DMS114 treated with DMSO at 0.1 percent for 48 hours (cell line): Measurements from ENCODE around the gene TGFBR3L.
A peak's percentile ranks its signal among the peaks of the same experiment; 100 is the strongest.

Experiments
- DNase-seq: peaks from one replicate; lab custom pipeline; 2025; ENCODE audit not compliant: unreplicated experiment; lab: John Stamatoyannopoulos, UW

The TGFBR3L gene

DNA sequence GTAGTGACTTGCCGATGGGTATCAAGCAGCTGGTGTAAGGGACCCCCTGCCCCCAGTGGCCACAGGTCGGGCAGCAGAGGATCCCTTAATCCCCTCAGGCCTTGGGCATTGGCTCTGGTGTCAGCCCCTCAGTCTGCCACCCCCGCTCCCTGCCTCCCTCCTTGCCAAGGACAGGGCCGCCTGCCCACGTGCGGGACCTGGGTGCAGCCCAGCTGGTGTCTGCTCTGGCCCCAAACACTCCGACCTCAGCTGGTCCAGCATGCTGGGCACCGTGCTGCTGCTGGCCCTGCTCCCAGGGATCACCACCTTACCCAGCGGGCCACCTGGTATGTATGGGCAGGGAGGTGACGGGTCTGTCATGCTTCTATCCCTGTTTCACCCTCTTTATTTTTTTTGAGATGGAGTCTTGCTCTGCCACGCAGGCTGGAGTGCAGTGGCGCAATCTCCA lies at the start of gene TGFBR3L:
TSS of gene TGFBR3L (plus strand) at position 233 of the 448 bp plus-strand sequence.
- DNase-seq = no peak

DNA sequence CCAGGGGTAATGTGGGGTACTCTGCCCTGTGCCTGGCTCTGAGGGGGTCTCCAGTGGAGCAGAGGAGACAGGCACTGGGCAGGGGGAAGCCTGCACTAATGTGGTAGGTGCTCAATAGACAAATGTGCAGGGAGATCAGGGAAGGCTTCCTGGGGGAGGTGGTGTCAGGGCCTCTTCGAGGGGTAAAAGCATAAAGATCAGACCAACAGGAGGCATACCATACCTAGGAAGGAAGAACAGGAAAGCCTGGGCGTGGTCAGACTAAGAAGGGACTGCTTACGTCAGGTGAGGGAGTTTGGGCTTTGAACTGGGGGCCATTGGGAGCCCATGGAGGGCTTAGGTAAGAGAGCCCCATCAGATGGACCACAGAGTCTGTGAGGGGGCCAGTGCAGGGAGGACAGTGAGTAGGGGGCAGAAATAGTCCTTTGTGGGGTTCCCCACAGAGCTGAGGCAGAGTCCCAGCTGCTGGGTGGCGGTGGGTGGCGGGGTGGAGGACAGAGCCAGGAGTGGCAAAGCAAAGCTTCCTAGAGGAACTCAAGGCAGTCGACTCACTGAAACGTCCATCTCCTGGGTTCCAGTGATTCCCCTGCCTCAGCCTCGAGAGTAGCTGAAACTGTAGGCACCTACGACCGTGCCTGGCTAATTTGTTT lies 49.2 kb upstream of the TGFBR3L start:
- DNase-seq = no peak

DNA sequence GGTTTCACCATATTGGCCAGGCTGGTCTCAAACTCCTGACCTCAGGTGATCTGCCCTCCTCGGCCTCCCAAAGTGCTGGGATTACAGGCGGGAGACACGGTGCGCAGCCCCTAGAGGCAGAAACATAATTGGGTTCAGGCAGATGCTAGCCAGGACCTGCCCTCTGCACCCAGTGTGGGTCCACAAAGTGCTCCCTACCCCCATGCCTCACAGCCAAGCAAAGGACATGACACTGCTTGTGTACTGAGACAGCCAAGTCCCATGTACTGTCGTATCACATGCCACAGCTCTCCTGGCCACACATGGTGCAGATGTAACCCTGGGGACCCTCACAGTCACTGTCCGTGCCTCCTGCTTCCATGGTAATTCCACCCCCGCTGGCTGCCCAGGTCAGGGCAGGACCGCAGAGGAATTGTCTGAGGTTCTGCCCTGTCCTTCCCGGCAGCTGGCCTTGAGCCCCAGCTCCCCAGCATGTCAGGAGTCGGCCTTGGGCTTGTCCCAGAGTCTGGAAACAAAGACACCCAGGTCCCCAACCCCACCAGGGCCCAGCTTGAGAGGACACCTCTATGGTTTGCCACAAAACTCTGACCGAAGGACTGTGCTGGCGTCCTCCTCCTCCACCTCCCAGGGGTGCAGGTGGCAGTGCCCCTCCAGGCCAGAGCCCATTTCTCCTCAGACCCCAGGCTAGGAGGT lies 48.1 kb upstream of the TGFBR3L start:
- no peak for DNase-seq

DNA sequence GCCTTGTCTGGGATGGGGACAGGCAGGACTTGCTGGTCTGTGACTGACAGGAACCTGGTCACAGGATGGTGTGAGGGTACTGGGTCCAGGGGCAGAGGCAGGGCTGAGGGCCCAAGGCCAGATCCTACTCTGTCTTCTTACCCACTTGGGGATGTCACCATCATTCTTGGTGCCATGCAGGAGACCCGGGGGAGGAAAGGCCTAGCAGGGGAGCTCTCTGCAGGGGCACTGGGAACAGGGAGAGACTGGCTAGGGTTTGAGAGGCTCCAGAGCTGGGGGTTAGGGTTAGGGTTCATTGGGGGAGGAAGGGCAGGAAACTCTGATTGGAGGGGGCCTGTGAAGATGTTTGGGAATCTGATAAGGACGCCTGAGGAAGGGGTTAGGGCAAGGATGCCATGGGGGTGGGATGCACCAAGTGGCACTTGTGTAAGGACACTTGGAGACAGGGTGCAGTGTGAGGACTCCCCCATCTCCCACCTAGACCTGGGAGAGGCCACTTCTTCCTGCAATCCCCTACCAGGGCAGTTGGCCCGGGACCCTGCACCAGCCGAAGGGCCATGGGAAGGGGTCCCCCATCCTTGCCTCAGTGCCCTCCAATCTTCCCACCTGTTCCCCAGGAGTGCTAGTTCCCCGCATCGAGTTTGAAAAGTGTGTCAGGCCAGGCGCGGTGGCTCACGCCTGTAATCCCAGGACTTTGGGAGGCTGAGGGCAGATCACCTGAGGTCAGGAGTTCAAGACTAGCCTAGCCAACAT lies 47.4 kb upstream of the TGFBR3L start:
- DNase-seq = no peak

DNA sequence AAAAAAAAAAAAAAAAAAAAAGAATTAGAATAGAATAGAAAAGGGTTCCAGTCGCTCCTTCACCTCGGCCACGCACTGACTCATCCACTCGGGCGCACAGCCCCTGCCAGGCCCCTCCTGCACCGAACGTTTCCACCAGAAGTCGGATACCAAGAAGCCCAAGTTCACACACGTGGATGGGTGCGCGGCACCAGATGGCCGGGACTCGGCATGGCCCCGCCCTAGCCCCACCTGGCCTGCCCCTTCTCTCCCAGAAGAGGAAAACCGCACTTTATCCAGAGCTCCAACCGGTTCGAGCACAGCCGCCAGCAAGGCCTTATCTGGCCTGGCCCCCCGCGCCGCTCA lies 46.3 kb upstream of the TGFBR3L start:
- DNase-seq = no peak

DNA sequence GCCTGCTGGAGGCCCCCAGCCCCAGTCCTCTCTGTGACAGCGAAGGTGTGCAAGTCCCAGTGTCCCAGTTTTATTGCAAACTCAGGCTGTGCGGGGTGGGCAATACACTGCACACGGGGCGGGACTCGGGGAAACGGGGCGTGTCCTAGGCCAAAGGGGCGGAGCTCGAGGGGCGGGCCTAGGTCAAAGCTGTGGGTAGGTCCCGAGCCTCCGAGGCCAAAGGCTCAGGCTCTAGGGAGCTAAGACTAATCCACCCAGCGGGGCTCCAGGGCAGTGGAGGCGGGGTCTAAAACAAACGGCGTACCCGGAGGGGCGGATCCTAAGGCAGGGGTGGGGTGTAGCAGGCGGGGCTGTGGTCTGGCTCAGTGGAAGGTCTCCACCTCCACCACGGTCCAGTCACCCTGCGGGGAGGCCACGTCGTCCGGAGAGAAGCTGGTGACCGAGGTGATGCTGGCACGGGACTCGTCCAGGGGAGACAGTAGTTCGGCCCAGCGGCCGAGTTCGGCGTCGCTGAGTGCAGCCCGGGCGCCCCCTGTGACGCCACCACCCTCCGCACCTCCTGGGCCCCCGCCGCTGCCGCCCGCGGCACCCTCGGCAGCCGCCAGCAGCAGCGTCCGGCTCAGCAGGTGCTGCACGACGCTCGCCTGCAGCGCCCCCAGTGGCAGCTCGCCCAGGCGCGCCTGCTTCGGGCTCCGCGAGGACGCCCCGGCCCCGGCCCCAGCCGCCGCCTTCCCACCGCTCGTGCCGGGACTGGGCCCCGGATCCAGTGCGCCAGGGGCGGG lies 45.8 kb upstream of the TGFBR3L start:
- no peak for DNase-seq

DNA sequence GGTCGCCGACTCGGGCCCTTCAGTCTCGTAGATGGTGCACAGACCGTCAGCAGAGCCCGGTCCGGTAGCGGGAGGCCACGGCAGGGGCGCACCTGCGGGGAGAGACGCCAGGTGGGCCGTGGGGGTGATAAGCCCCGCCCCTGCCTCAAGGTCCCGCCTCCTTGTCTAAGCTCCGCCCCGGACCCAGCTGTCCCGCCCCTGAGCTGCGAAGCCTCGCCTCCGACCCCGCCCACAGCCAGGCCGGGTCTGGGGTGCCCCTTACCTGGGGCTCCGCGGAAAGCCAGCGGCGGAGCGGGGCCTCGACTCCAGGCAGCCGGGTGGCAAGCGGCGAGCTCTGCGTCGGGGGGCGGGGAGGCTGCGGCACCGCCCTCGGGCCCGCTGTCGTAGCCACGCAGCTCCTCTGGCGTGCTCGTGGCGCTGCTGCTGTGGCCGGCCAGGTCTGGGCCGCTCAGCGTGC lies 45.1 kb upstream of the TGFBR3L start:
- DNase-seq = no peak

DNA sequence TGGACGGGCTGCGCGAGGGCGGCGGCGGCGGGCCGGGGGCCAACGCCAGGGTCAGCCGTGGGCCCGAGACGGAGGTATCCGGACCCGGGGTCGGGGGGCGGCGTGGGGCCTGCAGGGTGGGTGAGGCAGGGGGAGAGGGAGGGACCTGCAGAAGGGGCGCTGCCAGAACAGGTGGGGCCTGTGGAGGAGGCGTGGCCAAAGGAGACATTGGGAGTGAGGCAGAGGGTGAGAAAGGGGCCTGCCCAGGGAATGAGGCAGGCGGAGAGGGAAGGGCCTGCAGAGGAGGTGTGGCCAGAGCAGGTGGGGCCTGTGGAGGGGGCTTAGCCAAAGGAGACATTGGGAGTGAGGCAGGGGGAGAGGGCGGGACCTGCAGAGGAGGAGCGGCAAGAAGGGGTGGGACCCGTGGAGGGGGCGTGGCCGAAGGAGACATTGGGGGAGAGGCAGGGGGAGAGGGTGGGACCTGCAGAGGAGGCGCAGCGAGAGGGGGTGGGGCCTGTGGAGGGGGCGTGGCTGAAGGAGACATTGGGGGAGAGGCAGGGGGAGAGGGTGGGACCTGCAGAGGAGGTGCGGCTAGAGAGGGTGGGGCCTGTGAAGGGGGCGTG lies 44.6 kb upstream of the TGFBR3L start:
- DNase-seq = no peak

DNA sequence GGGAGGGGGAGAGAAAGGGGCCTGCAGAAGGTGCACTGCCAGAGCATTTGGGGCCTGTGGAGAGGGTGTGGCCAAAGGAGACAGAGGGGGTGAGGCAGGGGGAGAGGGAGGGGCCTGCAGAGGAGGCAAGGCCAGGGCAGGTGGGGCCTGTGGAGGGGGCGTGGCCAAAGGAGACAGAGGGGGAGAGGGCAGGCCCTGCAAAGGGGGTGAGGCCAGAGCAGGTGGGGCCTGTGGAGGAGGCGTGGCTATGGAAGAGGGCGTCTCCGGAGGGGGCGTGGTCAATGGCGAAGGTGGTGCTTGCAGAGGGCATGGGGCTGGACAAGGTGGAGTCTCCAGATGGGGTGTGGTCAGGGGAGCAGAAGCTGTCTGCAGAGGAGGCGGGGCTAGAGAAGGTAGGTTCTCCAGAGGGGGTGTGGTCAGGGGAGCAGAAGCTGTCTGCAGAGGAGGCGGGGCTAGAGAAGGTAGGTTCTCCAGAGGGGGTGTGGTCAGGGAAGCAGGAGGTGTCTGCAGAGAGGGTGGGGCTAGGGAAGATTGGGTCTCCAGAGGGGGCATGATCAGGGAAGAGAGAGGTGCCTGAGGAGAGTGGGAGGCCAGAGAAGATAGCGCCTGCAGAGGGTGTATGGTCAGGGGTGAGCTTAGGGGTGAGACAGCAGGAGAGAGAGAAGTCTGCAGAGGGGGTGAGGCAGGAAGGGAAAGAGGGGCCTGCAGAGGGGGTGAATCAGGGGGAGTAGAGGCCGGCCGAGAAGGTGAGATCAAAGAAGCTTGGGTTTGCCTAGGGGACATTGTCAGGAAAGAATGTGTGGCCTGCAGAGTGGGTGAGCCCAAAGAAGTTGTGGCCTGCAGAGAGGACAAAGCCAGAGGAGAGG lies 43.8 kb upstream of the TGFBR3L start:
- no peak for DNase-seq

DNA sequence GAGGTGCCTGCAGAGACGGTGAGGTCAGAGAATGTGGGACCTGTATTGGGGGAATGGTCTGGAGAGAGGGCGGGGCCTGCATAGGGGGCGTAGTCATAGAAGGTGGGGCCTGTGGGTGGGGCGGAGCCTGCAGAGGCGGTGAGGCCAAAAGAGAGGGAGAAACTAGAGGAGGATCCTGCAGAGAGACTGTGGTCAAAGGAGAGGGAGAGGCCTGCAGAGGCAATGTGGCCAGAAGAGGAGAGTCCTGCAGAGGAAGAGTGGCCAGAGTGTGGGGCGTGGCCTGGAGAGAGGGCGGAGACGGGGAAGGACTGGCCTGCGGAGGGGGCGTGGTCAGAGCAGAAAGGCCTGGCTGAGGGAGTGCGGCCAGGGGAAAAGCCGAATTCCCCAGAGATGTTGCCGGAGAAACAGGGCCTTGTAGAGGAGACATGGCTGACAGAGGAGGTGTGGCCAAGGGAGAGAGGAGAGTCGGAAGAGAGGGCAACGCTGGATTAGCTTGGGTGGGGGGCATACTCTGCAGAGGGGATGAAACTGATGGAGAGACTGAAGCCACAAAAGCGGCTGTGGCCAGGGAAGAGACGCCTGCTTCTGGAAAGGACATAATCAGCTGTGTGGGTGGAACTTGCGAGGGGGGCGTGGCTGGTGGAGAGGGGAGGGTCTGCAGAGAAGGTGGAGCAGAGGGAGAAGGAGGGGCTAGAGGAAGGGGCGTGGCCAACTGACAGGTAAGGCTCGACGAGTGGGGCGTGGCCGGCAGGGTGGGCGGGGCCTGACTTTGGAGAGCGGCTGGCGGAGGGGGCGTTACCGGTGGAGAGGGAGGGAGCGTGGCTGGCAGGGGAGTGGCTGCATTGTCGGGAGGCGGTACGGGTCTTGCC lies 43.0 kb upstream of the TGFBR3L start:
- peak; percentile 79 for DNase-seq

DNA sequence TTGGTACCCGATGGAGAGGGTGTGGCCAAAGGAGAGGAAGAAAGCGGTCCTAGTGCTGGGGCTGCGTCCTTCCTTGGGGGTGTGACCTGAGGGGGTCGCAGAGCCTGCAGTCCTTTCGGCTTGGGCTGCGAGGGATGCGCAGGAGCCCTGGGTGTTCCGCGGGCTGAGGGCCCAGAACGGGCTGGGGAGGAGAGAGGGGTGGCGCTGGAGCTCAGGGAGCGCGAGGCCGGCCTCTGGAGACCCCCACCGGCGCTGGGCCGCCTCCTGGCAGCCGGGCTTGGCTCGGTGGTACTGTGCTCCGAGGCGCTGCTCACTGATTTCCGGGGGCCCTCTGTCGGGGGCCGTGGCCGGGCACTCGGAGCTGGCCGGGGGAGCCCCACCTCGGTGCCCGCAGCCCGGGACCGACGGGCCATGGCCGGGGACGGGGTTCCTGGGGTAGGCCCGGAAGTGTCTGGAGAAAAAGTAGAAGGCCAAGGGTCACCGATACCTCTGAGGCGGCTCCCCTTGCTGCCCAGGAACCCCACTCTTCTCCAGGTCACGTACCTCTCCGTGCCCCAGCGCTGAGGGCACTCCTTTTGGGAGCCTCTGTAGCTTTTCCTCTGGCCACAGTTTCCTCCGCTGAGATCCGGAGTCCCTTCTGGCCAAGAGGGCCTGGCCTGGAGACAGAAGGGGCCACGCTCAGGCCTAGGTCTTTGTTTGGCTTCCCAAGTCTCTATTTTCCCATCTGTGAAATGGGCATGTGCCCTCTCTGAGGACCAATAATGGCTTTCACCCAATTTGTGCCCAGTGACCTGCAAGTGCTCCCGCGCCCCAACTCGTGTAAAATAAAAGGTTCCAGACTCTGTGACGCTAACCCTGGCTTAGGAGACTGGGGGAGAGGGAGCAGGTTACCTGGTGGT lies 42.1 kb upstream of the TGFBR3L start:
- DNase-seq = no peak

DNA sequence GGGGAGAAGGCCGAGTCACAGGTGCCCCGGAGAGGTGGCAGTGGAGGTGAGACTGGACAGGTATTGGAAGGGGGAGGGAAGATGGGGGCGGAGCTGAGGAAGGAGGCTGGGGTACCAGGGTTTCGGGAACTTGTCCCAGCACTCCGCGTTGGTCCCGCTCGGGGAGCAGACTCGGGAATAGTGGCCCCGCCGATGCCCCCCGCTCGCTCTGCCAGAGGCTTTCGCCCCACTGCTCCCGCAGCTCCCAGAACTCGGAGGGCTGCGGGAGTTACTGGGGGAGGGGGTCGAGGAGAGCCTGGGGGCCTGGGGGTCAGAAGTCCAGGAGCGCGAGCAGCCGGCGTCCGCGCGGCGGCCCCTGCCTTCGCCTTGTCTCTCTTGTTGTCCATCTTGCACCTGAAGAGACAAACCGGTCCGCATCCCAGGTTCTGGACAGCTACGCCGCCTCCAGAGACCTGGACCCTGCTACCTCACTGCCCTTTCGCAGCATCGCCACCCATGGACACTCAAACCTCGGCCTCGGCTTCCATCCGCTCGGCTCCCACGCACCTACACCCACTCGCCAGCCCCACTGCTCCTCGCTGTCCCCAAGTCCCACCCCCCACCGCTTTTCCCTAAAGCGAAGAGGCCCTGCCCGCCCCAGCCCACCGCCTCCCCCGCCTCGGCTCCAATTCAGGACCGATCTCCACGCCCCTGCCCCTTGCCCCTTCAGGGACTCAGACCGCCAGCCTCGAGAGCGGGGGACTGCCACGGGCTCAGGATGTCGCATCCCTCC lies 41.1 kb upstream of the TGFBR3L start:
- no peak for DNase-seq

DNA sequence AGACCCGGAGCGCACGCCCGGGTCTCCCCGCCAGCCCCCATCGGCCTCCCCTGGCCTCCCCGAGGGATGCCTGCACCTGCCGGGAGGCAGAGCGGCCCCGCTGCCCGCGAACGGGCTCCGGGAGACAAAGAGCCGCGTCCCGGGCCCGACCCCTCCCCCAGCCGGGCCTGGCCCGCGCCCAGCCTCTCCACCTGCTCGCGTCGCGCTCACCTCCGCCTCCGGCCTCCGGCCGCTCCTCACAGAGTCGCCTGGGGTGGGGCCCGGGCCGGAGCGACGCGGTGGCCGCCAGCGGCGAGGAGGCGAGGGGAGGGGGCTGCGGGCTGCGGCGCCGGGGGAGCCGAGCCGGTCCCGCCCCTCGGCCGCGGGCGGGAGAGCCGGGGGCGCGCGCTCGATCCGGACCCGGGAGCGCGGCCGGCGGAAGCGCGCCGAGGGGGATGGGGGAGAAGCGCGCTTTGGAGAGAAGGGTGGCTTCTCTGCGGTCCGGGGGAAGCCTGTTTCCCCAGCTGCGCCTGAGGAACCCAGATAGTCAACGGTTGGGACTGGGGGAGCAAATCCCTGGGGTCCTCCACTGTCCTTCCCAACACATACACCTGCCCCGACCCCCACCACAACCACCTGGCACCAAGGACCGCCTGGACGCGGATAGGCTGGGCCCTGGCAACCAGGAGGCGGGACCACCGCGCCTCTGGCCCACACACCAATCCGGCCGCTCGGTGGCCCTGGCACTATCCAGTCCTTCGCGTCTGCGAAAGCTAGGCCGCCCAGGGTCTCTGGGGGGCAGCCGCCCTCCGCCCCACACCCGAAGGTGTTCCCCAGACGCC lies 40.3 kb upstream of the TGFBR3L start, which contains the start of gene PRR36:
TSS of gene PRR36 (minus strand) at position 315 of the 821 bp plus-strand sequence. CDS start 701 bp downstream, outside the sequence.
- peak; percentile 49 for DNase-seq

DNA sequence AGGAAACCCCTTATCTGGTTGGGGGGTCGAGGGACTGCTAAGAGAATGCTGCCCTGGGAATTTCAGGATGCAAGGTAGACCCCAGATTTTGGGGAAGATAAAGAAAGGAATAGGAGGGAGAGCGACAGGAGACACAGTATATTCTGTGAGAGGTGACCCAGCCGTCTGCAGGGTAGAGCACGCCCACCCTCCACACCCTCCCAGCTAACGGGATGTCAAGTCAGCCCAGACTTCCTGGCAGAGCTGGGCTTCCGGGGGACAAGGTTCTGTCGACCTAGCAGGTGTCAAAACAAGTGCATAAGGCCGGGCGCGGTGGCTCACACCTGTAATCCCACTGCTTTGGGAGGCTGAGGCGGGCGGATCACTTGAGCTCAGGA lies 39.7 kb upstream of the TGFBR3L start:
- DNase-seq = no peak

DNA sequence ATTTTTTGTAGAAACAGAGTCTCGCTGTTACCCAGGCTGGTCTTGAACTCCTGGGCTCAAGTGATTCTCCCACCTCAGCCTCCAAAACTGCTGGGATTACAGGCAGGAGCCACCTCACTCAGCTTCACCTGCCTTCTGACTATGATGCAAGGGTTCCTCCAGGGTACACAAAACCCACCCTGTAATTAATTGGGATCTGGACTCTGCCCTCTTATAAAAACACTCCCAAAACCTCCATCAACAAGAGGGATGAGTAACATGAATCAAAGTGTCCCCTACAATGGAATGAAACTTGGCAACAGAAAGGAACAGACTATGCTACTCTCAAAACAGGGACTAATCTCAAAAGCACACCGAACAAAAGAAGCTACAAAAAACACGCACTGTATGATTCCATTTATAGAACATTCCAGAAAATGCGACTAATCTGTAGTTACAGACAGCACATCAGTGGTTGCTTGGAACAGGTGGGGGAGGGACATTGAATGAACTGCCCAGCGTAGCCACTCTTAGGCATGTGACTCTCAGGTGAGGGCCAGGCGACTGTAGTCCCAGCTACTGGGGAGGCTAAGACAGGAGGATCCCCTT lies 37.3 kb upstream of the TGFBR3L start:
- DNase-seq = no peak
